Motor neuron (in vitro differentiated cells): Measurements from ENCODE around the gene TREM1. TPM values are rescaled to one million over a fixed set of nuclear protein-coding genes. Genes with fewer than 3 reads are reported as not detected.
"Not testable (repeated sequence)": the region's sequence is repeated elsewhere in the genome, so short reads cannot be mapped to it uniquely, and the experiment has no call there.

Source experiments
- ATAC-seq, 8 experiments: fragments of 200-7000 bp; cut with Tn5 transposase; replicated peaks in 6 of 8; 2 replicates each; pipeline ENCODE4 v1.8.0; 2021; ENCODE audit warnings: mild to moderate bottlenecking in 8 of 8, moderate library complexity in 8 of 8
- H3K27ac ChIP-seq, 2 donors: fragments of 250-450 bp; sonication (Bioruptor Pico); 2 replicates each; pipeline ENCODE4 v1.9.0; 2021; ENCODE audit warnings: antibody characterized with exemption in 2 of 2, mild to moderate bottlenecking in 2 of 2, moderate library complexity in 1 of 2
- H3K4me1 ChIP-seq, 2 donors: fragments of 250-450 bp; sonication (Bioruptor Pico); replicated peaks in 1 of 2; 2 replicates each; pipeline ENCODE4 v1.6.1; 2021; ENCODE audit warnings: antibody characterized with exemption in 2 of 2, mild to moderate bottlenecking in 2 of 2, moderate library complexity in 1 of 2
- H3K4me3 ChIP-seq, 5 donors: fragments of 250-450 bp; sonication (Bioruptor Pico); 2 replicates each; pipeline ENCODE4 v1.9.0; 2021; ENCODE audit warnings: antibody characterized with exemption in 5 of 5, mild to moderate bottlenecking in 5 of 5, moderate library complexity in 4 of 5
- WGBS, 10 experiments: fragments of 450-650 bp; shearing (Covaris generic); methylation state at CpG; one replicate each; pipeline ENCODE4 v1.0.0; 2022; 5-methylcytosine and 5-hydroxymethylcytosine counted together
- in situ Hi-C, 9 experiments: fragments of 400-800 bp; cut with MboI; loops; one replicate each; pipeline ENCODE4 v1.15.0; 2021; ENCODE audit warnings: low sequenced_read_pairs in 9 of 9, low pct_unique_long_range_greater_than_20kb in 2 of 9; ENCODE audit not compliant: unreplicated experiment in 9 of 9
- total RNA-seq, 8 experiments: library from RNA; unstranded; fragments of 300-600 nt; gene quantifications; 2 replicates each; pipeline versions ENCODE4 v1.2.3 to v1.2.4, GENCODE V29; 2022

TREM1 gene
- total RNA-seq, 8 experiments from 2014 or later, result 0.17 to 2.1 (median 0.82) TPM; not detected in 2

GRCh38 chr6:41318654-41319565, 32.4 kb upstream of the TREM1 start:
- Histone ChIP-seq H3K27ac (no peak overlapping the region), H3K4me1 (no peaks in the 10 kb centered on the region), H3K4me3 (no peak overlapping the region)
- WGBS, 10 experiments, result 0 to 61% (median 12%) methylated on average over 2 to 22 of the region's 33 CpGs; no CpG with 5 or more reads in 2 of the 10 experiments
- peak; percentile 92 to 99 (median 96) for ATAC-seq
- in situ Hi-C loops, result loop anchor here in 2 of 9 experiments (10.0 to 25.0 kb wide), 2 partner anchors 232 to 234 kb away; no protein-coding TSS in a partner anchor

- no peak overlapping the region for H3K4me3 ChIP-seq
- no peaks in the 10 kb centered on the region for H3K4me1 ChIP-seq
- in situ Hi-C loops, result loop anchor here in 2 of 9 experiments (10.0 to 25.0 kb wide), 2 partner anchors 231 to 233 kb away; no protein-coding TSS in a partner anchor
- H3K27ac ChIP-seq, result no peak overlapping the region
- ATAC-seq, result no peak
- WGBS, 10 experiments, result 0 to 80% (median 39%) methylated on average over 1 to 9 of the region's 9 CpGs; no CpG with 5 or more reads in 1 of the 10 experiments
Measured at GRCh38 chr6:41318261-41318653, 31.8 kb upstream of the TREM1 start.

DNA sequence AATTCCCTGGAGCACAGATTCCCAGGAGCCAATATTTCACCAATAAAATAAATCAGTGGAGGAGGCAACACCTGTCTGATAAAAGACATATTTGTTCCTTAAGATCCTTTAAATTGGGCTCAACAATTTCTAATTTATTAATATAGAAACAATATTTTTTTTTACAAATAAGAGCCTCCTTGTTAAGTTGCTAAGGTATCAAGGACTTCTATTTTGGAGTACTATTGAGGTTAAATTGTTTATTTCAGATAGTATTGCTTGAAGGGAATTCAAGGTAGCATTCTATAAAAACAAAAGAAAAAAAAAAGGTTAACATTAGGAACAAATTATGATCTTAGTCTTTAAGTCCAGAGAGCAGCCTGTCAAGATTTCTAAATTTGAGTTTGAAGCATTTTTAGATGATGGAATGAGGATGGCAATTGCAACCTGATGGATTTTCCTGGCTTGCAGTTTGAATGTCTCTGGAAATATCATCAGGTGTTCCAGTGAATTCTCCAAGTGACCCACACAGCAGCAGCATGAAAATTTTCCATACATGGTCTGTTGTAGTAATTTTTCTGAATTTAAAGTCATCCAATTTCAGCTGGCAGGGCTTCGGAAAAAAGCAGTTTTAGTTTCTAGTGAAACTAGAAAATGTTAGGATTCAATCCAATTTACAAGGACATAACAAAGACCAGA, 29.6 kb upstream of the TREM1 start:
- Histone ChIP-seq H3K4me3 (no peak overlapping the region), H3K4me1 (no peaks in the 10 kb centered on the region), H3K27ac (no peak overlapping the region)
- in situ Hi-C loops, result loop anchor here in 2 of 9 experiments (10.0 to 25.0 kb wide), 2 partner anchors 229 to 231 kb away; no protein-coding TSS in a partner anchor
- WGBS, 10 experiments, result 0 to 100% (median 78%) methylated on average over 1 of the region's 1 CpG; no CpG with 5 or more reads in 1 of the 10 experiments
- ATAC-seq, result no peak

DNA sequence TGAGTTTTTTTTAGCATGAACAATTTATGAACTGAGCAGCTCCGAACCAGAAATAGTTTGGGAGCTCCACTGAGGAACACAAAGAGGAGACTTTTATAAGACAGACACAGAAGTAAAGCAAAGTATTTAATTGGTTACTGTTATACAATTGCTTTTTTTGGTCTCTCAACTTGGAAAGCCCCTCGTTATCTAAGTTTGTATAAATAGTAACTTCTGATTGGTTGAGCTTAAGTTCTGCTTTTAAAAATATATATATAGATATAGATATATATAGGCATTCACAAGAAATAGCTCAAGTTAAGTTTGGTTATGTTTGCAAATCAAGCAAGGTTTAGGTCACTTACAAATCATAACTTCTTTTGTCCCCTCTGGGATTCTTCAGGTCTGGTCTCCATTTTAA, 28.7 kb upstream of the TREM1 start:
- Histone ChIP-seq H3K4me3 (no peak overlapping the region), H3K27ac (no peak overlapping the region), H3K4me1 (no peaks in the 10 kb centered on the region)
- in situ Hi-C loops, result loop anchor here in 2 of 9 experiments (10.0 to 25.0 kb wide), 2 partner anchors 228 to 230 kb away; no protein-coding TSS in a partner anchor
- WGBS, 10 experiments, result 0 to 81% (median 71%) methylated on average over 2 of the region's 2 CpGs
- no peak for ATAC-seq

- in situ Hi-C loops, result loop anchor here in 1 of 9 experiments (25.0 kb wide), 1 partner anchor 219 kb away; no protein-coding TSS in a partner anchor
- peak in 1 of 8 experiments; percentile 41 for ATAC-seq
- Histone ChIP-seq H3K27ac (no peak overlapping the region), H3K4me1 (no peaks in the 10 kb centered on the region), H3K4me3 (no peak overlapping the region)
- WGBS, 10 experiments, result 7 to 89% (median 34%) methylated on average over 3 to 13 of the region's 13 CpGs; no CpG with 5 or more reads in 1 of the 10 experiments
Measured at GRCh38 chr6:41306187-41306854, 19.8 kb upstream of the TREM1 start.

DNA sequence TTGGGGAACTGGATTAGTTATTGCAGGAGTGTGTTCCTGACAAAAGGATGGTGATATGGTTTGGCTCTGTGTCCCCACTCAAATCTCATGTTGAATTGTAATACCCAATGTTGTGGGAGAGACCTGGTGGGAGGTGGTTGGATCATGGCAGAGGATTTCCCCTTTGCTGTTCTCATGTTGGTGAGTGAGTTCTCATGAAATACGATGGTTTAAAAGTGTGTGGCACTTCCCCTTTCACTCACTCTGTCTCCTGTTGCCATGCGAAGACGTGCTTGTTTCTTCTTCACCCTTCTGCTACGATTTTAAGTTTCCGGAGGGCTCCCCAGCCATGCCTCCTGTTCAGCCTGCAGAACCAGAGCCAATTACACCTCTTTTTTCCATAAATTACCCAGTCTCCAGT, 16.2 kb upstream of the TREM1 start:
- no peak overlapping the region for H3K27ac ChIP-seq
- in situ Hi-C loops, result loop anchor here in 1 of 9 experiments (25.0 kb wide), 1 partner anchor 215 kb away; no protein-coding TSS in a partner anchor
- no peak overlapping the region for H3K4me3 ChIP-seq
- 19 to 86% (median 77%) methylated on average over 1 to 5 of the region's 5 CpGs; no CpG with 5 or more reads in 2 of the 10 experiments for WGBS, 10 experiments
- ATAC-seq, result no peak
- no peaks in the 10 kb centered on the region for H3K4me1 ChIP-seq

DNA sequence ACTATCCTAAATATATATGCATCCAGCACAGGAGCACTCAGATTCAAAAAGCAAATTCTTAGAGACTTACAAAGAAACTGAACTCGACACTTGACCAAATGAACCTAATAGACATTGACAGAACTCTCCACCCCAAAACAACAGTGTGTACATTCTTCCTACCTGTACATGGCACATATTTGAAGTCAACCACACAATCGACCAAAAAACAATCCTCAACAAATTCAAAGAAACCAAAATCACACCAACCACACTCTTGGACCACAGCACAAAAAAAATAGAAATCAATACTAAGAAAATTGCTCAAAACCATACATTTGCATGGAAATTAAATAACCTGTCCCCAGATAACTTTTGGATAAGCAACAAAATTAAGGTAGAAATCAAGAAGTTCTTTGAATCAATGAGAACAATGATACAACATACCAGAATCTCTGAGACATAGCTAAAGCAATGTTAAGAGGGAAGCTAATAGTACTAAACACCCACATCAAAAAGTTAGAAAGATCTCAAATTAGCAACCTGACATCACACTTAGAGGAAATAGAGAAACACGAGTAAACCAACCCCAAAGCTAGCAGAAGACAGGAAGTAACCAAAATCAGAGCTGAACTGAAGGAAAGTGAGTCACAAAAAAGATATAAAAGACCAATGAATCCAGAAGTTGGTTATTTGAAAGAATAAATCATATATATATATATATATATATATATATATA, 12.5 kb upstream of the TREM1 start:
- no peak for ATAC-seq
- no peak overlapping the region for H3K27ac ChIP-seq
- no peak overlapping the region for H3K4me3 ChIP-seq
- in situ Hi-C loops, result no loop called here
- 0 to 67% (median 34%) methylated on average over 1 to 3 of the region's 3 CpGs for WGBS, 10 experiments
- H3K4me1 ChIP-seq, result no peaks in the 10 kb centered on the region

DNA sequence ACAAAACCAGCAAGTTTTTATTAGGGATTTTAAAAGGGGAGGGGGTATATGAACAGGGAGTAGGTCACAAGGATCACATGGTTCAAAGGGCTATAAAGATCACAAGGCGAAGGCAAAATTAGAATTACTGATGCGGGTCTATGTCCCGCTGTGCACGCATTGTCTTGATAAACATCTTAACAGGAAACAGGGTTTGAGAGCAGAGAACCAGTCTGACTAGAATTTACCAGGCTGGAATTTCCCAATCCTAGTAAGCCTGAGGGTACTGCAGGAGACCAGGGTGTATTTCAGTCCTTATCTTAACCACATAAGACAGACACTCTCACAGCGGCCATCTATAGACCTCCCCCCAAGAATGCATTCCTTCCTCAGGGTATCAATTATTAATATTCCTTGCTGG, 10.8 kb upstream of the TREM1 start:
- H3K4me3 ChIP-seq, H3K4me1 ChIP-seq, H3K27ac ChIP-seq, ATAC-seq, in situ Hi-C loops: not testable (repeated sequence)
- 17 to 100% (median 82%) methylated on average over 1 to 5 of the region's 5 CpGs; no CpG with 5 or more reads in 1 of the 10 experiments for WGBS, 10 experiments

DNA sequence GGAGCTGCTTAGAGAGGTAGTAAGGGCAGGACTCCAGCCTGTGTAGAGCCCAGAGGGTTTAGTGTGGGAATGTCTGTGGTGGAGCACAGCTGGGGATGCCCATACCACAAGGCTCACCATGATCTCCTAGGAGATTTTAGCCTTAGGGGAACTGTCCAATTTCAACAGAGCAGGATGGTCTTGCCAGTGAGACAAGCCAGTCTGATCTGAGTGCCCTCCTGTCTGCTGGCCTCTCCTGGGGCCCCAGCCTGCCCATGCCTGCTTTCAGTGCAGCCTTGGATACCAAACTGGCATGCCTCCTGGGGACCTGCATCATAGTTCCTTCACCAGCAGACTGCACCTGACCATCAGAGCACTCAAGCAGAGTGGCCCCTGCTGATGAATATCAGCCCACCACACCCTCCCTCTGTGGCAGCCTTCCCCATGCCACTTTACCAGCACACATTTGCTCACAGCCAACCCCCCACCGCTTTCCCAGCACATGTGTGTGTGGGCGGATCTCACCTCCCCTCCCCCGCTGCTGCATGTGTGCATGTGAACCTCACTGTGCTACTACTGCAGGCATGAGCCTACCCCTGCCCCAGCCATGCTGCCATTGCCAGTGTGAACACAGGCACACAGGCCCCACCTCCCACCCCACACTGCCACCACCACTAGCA, 7.9 kb upstream of the TREM1 start:
- in situ Hi-C loops, result no loop called here
- Histone ChIP-seq H3K27ac (no peak overlapping the region), H3K4me1 (no peaks in the 10 kb centered on the region), H3K4me3 (no peak overlapping the region)
- no CpG with 5 or more reads among the region's 3 CpGs for WGBS, 10 experiments
- ATAC-seq, result peak in 5 of 8 experiments; percentile 27 to 96 (median 79)

DNA sequence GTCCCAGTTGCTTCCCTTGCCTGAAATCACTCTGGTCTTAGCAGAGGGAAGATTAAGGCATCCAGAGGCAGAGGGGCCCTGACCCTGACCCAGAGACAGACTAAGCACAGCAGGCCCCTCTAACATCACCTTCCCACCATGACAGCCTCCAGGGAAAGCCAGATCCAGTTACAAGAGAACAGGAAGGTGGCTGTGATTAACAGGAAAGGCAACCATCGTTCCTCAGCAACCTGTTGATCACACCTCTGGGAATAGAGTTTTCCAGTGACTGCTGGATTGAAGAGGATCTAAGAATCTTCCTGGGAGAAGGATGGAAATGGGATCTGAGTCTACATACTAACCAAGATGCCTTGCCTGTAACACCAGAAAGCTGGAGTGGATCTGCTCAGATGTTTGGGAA, 5.2 kb upstream of the TREM1 start:
- H3K4me1 ChIP-seq, result peaks cover 3 to 13% of the 10 kb centered on the region in 2 donors
- no peak for ATAC-seq
- H3K4me3 ChIP-seq, result no peak overlapping the region
- in situ Hi-C loops, result no loop called here
- no peak overlapping the region for H3K27ac ChIP-seq
- 0 to 100% (median 80%) methylated on average over 1 of the region's 1 CpG; no CpG with 5 or more reads in 7 of the 10 experiments for WGBS, 10 experiments

DNA sequence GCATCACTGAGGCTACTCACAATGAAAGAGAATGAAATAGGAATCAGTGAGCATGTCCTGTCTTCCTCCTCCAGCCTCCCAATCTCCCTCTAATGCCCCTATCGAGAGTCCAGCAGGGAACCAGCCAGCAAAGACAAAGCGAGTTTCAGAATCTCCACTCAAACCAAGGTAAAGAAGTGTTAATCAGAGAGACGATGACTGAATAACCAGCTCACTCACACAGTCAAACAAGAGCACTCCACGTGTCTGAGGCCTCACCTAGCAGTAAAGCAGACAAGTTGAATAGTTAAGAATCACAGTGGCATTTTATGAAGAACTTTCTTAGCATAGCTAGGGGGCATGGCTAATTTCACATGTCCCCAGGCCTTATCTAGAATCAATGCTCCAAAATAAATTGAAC, 3.3 kb upstream of the TREM1 start:
- WGBS, 10 experiments, result 14 to 100% (median 41%) methylated on average over 1 to 4 of the region's 4 CpGs
- Histone ChIP-seq H3K27ac (no peak overlapping the region), H3K4me1 (peaks cover 3 to 13% of the 10 kb centered on the region in 2 donors), H3K4me3 (no peak overlapping the region)
- in situ Hi-C loops, result no loop called here
- no peak for ATAC-seq

GRCh38 chr6:41288754-41289129, 2.3 kb upstream of the TREM1 start:
- in situ Hi-C loops, result no loop called here

More at GRCh38 chr6:41288754-41289129, 2.3 kb upstream of the TREM1 start:
- 50 to 83% (median 75%) methylated on average over 1 to 2 of the region's 2 CpGs; no CpG with 5 or more reads in 1 of the 10 experiments for WGBS, 10 experiments
- Histone ChIP-seq H3K4me1 (peaks cover 3 to 13% of the 10 kb centered on the region in 2 donors), H3K27ac (no peak overlapping the region), H3K4me3 (no peak overlapping the region)
- ATAC-seq, result peak in 5 of 8 experiments; percentile 34 to 59 (median 48)
